Measurements from ENCODE around the gene MUS81. TPM values are rescaled to one million over a fixed set of nuclear protein-coding genes. Genes with fewer than 3 reads are reported as not detected.

The MUS81 gene
- total and polyA plus RNA-seq, 2 of the 13 experiments (the other 11 are each of a cell fraction or from before 2014, with no cell fraction given) = 25.6 to 30.2 TPM

- TF ChIP-seq ZNF512 (CRISPR knock-in tag; IDR thresholded peaks at IDR 0.05) = no peak
- TF ChIP-seq AFF4 (CRISPR knock-in tag; IDR thresholded peaks at IDR 0.05) = no peak
- TF ChIP-seq NCOA1 (CRISPR knock-in tag; IDR thresholded peaks at IDR 0.05) = no peak
- no peak for TF ChIP-seq ZNF44 (CRISPR knock-in tag; IDR thresholded peaks at IDR 0.05)
- TF ChIP-seq HNF1A (IDR thresholded peaks at IDR 0.05; ENCODE audit: low read depth) = no peak
- TF ChIP-seq HNF1A (CRISPR knock-in tag; IDR thresholded peaks at IDR 0.05; ENCODE audit: borderline replicate concordance) = no peak
- TF ChIP-seq RCOR2 (CRISPR knock-in tag; IDR thresholded peaks at IDR 0.05) = no peak
- TF ChIP-seq ZBTB8A (CRISPR knock-in tag; IDR thresholded peaks at IDR 0.05; ENCODE audit: borderline replicate concordance, low read depth) = no peak
- no peak for TF ChIP-seq ZNF556 (CRISPR knock-in tag; IDR thresholded peaks at IDR 0.05; ENCODE audit: borderline replicate concordance)
- TF ChIP-seq ZNF331 (CRISPR knock-in tag; IDR thresholded peaks at IDR 0.05) = no peak
- TF ChIP-seq ZNF232 (CRISPR knock-in tag; IDR thresholded peaks at IDR 0.05; ENCODE audit: borderline replicate concordance) = no peak
- peak; percentile 78 for TF ChIP-seq HDAC1 (CRISPR knock-in tag; IDR thresholded peaks at IDR 0.05)
- peak; percentile 82 for TF ChIP-seq MAX (IDR thresholded peaks at IDR 0.05)
- no peak for TF ChIP-seq PBX2 (CRISPR knock-in tag; IDR thresholded peaks at IDR 0.05)
Observed at GRCh38 chr11:65900125-65900898, 40.1 kb downstream of the MUS81 start, which contains the start of gene FOSL1 (continued).

All from HepG2 (cell line).